ENCODE measurements around the gene DGKD.

- TF ChIP-seq CTCF (IDR thresholded peaks at IDR 0.05) (no peak), EZH2 (IDR thresholded peaks at IDR 0.05; ENCODE audit: borderline replicate concordance, insufficient read depth, low read depth, low read length, poor library complexity, severe bottlenecking) (no peak)
Measured at GRCh38 chr2:233428008-233428407, 73.7 kb downstream of the DGKD start.
